Keratinocyte (primary cell): ENCODE data around the gene FNTB. TPM values are rescaled to one million over a fixed set of nuclear protein-coding genes. Genes with fewer than 3 reads are reported as not detected.

Experiments used
- DNase-seq: peaks from one replicate; pipeline ENCODE4 v3.0.0-alpha.2; 2011; ENCODE audit warnings: low read depth, missing footprints, low spot score
- FAIRE-seq: peaks from 2 replicates; lab custom pipeline; 2011; peaks lifted over from hg19 to GRCh38; lab: Jason Lieb, UNC
- H2AFZ ChIP-seq: 2 replicates; pipeline ENCODE4 v1.6.0; 2012; ENCODE audit warnings: low read length, control low read depth, inconsistent platforms; ENCODE audit not compliant: control insufficient read depth
- H3K27ac ChIP-seq: 2 replicates; pipeline ENCODE4 v1.5.1; 2011; ENCODE audit warnings: low read length; ENCODE audit not compliant: control insufficient read depth, insufficient read depth
- H3K27me3 ChIP-seq: 3 replicates; pipeline ENCODE4 v1.6.0; 2011; ENCODE audit warnings: low read length; ENCODE audit not compliant: control insufficient read depth, insufficient read depth; ENCODE audit errors: extremely low read depth
- H3K36me3 ChIP-seq, 2 experiments: 2 replicates in 1 of 2; 3 replicates in 1 of 2; pipeline ENCODE4 v1.5.1; 2011; ENCODE audit warnings: low read length in 2 of 2, mild to moderate bottlenecking in 1 of 2; ENCODE audit not compliant: control insufficient read depth in 2 of 2, insufficient read depth in 2 of 2; ENCODE audit errors: extremely low read depth in 1 of 2
- H3K4me1 ChIP-seq: 3 replicates; pipeline ENCODE4 v1.5.1; 2011; ENCODE audit warnings: low read length; ENCODE audit not compliant: control insufficient read depth, insufficient read depth; ENCODE audit errors: extremely low read depth
- H3K4me2 ChIP-seq: 3 replicates; pipeline ENCODE4 v1.6.0; 2011; ENCODE audit warnings: low read depth, low read length; ENCODE audit not compliant: control insufficient read depth, insufficient read depth; ENCODE audit errors: extremely low read depth
- H3K4me3 ChIP-seq, 3 experiments: fragments of 200-600 bp in 1 of 3; sonication (generic) in 1 of 3; 2 replicates in 2 of 3; 3 replicates in 1 of 3; pipeline ENCODE4 v1.5.1; 2011 to 2016; ENCODE audit warnings: low read length in 3 of 3, mild to moderate bottlenecking in 3 of 3, control low read depth in 2 of 3, inconsistent platforms in 1 of 3, low read depth in 1 of 3, mixed read lengths in 1 of 3, mixed run types in 1 of 3, moderate library complexity in 1 of 3; ENCODE audit not compliant: control insufficient read depth in 2 of 3, insufficient read depth in 2 of 3; ENCODE audit errors: extremely low read depth in 1 of 3
- H3K79me2 ChIP-seq: 2 replicates; pipeline ENCODE4 v1.6.0; 2012; ENCODE audit warnings: low read length; ENCODE audit not compliant: control insufficient read depth, insufficient read depth
- H3K9ac ChIP-seq: 3 replicates; pipeline ENCODE4 v1.6.0; 2011; ENCODE audit warnings: low read length; ENCODE audit not compliant: control insufficient read depth, insufficient read depth; ENCODE audit errors: extremely low read depth
- H3K9me1 ChIP-seq: 3 replicates; pipeline ENCODE4 v1.6.0; 2011; ENCODE audit warnings: low read length; ENCODE audit not compliant: control insufficient read depth, insufficient read depth; ENCODE audit errors: extremely low read depth
- H3K9me3 ChIP-seq: 2 replicates; pipeline ENCODE4 v1.5.1; 2012; ENCODE audit warnings: low read depth, low read length; ENCODE audit not compliant: control insufficient read depth
- H4K20me1 ChIP-seq: 3 replicates; pipeline ENCODE4 v1.6.0; 2011; ENCODE audit warnings: low read length; ENCODE audit not compliant: control insufficient read depth, insufficient read depth; ENCODE audit errors: extremely low read depth
- EZH2 ChIP-seq: IDR thresholded peaks from one replicate; pipeline ENCODE4 v1.6.1; 2012; ENCODE audit warnings: inconsistent platforms, mild to moderate bottlenecking, low read length, moderate library complexity
- dilution Hi-C: fragments of 300-500 bp; cut with MboI; formaldehyde crosslinking; loops from one replicate; pipeline ENCODE4 v1.7.0; 2020; ENCODE audit warnings: low sequenced_read_pairs; ENCODE audit not compliant: extremely low pct_ligation_motif_present
- polyA minus RNA-seq, 3 experiments: library from RNA; depleted of rRNA, polyadenylated mRNA; stranded (reverse); fragments of >200 nt; gene quantifications; 1 replicate in 1 of 3; 2 replicates in 1 of 3; 3 replicates in 1 of 3; pipeline ENCODE4 v1.2.3, GENCODE V29; 2011
- polyA plus RNA-seq, 5 experiments: library from polyadenylated mRNA; depleted of rRNA in 3 of 5; stranded (reverse) in 3 of 5; stranded (forward) in 1 of 5; unstranded in 1 of 5; fragments of >200 nt; gene quantifications; 1 replicate in 1 of 5; 2 replicates in 3 of 5; 3 replicates in 1 of 5; pipeline versions ENCODE4 v1.2.1 to v1.2.3, GENCODE V29; 2011 to 2012; ENCODE audit warnings: missing spikeins in 2 of 5, low read depth in 1 of 5, low replicate concordance in 1 of 5
- TF ChIP-seq, protein P1 (sequence below), 3 experiments: IDR thresholded peaks in 1 of 3; conservative IDR thresholded peaks in 1 of 3; optimal IDR thresholded peaks in 1 of 3; 2 replicates in 2 of 3; 3 replicates in 1 of 3; pipeline versions ENCODE3 to v1.5.1; 2011; ENCODE audit warnings: low read length in 3 of 3, mild to moderate bottlenecking in 3 of 3, moderate library complexity in 2 of 3, control low read depth in 1 of 3, inconsistent platforms in 1 of 3; ENCODE audit not compliant: insufficient read depth in 2 of 3; ENCODE audit errors: extremely low read depth in 1 of 3

The FNTB gene, protein sequence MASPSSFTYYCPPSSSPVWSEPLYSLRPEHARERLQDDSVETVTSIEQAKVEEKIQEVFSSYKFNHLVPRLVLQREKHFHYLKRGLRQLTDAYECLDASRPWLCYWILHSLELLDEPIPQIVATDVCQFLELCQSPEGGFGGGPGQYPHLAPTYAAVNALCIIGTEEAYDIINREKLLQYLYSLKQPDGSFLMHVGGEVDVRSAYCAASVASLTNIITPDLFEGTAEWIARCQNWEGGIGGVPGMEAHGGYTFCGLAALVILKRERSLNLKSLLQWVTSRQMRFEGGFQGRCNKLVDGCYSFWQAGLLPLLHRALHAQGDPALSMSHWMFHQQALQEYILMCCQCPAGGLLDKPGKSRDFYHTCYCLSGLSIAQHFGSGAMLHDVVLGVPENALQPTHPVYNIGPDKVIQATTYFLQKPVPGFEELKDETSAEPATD
- polyA plus RNA-seq, result 10.1 to 16.3 TPM (median 13.7 TPM) in 3 replicates
- 2.1 TPM for polyA plus RNA-seq (2011; ENCODE audit: low read depth)
- 8.9 and 9.0 TPM in 2 replicates for polyA plus RNA-seq (2011; cell fraction: cytosol; rRNA removed)
- 18.6 and 21.9 TPM in 2 replicates for polyA plus RNA-seq (2011; cell fraction: nucleus; rRNA removed)
- polyA plus RNA-seq (2012; ENCODE audit: low replicate concordance), result 10.6 and 14.4 TPM in 2 replicates
- 17.9 to 52.5 TPM (median 24.5 TPM) in 3 replicates for polyA minus RNA-seq
- polyA minus RNA-seq (2011; cell fraction: cytosol; rRNA and poly(A)+ RNA removed), result 13.6 TPM
- 9.3 and 18.4 TPM in 2 replicates for polyA minus RNA-seq (2011; cell fraction: nucleus; rRNA and poly(A)+ RNA removed)

DNA sequence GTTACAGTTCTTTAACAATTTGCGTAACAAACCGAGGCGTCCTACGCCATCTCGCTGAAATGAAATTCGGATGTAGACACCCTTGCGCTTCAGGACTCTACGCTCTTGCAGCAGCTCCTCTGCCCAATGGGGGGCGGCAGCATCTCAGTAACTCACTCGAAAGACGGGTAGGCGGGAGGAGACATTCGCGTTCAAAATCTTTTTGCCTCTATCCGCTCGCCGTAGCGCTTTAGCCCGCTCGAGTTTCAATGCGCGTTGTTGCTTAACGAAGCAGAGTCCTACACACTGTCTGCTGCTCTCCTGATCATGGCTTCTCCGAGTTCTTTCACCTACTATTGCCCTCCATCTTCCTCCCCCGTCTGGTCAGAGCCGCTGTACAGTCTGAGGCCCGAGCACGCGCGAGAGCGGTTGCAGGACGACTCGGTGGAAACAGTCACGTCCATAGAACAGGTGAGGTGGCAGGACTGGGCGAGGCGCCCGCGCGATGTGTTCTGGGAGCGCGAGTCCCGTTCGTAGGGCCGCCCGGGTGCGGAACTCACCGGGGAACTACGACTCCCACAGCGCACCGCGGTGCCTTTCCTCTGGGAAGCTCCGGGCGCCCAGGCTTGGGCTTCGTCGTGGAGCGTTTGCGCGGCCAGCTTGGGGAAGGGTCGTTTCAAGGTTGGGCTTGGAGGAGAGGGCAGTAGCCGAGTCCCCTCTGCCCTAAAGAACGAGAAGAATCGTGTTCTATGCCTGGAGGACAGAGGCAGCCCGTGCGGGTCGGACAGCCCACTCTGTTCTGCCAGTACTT lies at the start of gene FNTB:
Gene FNTB (plus strand): TSS at position 248 of the 790 bp plus-strand sequence. CDS start 59 bp downstream, at position 307.
- dilution Hi-C loops, result no loop called here
- Histone ChIP-seq H3K27ac (peak within 1 kb of the TSS; percentile 93), H3K79me2 (peaks cover 28% of the 10 kb centered on the region), H3K27me3 (no peaks in the 10 kb centered on the region), H4K20me1 (no peaks in the 10 kb centered on the region), H3K9me3 (no peaks in the 10 kb centered on the region), H3K4me2 (peak within 1 kb of the TSS; percentile 90), H3K9ac (peak within 1 kb of the TSS; percentile 97), H3K36me3 (no peaks in the 10 kb centered on the region), H3K4me3 (peak within 1 kb of the TSS; percentile 62 to 99 (median 93)), H3K4me1 (peaks cover 11% of the 10 kb centered on the region), H3K9me1 (no peaks in the 10 kb centered on the region), H2AFZ (peak within 1 kb of the TSS; percentile 100)
- FAIRE-seq, result peak; percentile 63
- TF ChIP-seq EZH2, result no peak
- TF ChIP-seq, protein P1, sequence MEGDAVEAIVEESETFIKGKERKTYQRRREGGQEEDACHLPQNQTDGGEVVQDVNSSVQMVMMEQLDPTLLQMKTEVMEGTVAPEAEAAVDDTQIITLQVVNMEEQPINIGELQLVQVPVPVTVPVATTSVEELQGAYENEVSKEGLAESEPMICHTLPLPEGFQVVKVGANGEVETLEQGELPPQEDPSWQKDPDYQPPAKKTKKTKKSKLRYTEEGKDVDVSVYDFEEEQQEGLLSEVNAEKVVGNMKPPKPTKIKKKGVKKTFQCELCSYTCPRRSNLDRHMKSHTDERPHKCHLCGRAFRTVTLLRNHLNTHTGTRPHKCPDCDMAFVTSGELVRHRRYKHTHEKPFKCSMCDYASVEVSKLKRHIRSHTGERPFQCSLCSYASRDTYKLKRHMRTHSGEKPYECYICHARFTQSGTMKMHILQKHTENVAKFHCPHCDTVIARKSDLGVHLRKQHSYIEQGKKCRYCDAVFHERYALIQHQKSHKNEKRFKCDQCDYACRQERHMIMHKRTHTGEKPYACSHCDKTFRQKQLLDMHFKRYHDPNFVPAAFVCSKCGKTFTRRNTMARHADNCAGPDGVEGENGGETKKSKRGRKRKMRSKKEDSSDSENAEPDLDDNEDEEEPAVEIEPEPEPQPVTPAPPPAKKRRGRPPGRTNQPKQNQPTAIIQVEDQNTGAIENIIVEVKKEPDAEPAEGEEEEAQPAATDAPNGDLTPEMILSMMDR (optimal IDR thresholded peaks at IDR 0.05 in 1 of 3, IDR thresholded peaks at IDR 0.05 in 1 of 3, conservative IDR thresholded peaks at IDR 0.05 in 1 of 3; ENCODE audit: extremely low read depth in 1 of 3, insufficient read depth in 2 of 3, low read length in 3 of 3), result peak; percentile 86 to 98 (median 98)
- peak; percentile 58 for DNase-seq

DNA sequence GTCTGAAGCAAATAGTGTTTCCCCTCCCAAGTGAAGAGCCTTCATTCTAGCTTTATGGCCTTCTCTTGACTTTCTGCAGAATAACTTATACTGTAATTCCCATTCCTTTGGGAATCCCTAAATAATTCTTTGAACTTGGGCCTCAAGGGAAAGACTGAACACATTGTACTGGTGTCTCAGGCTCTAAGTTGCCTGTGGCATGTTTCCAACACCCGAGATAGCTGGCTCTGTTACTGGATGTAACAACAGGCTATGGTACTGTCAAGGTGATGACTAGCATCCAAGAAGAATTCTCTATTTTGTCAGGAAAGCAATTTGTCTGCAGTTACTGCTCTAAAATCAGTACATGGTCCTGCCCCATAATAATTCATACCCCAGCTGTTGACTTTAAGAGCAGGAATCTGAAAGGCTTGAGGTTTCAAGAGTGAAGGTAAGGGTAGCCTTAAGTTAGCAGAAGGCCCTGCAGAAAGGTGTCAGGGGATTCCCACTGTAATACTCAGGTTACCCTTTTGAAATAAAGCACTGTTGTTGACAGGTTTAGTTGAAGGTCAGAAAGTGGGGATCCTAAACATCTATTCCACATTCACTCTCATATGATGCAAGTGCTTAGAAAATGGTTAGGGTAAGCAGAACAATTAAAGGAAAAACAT lies 49.4 kb upstream of the FNTB start:
- no peak for FAIRE-seq

More for the DNA sequence above, 49.4 kb upstream of the FNTB start:
- H2AFZ ChIP-seq, result no peak overlapping the region
- H3K4me2 ChIP-seq, result no peak overlapping the region
- dilution Hi-C loops, result no loop called here
- H3K27ac ChIP-seq, result no peak overlapping the region
- no peaks in the 10 kb centered on the region for H3K9me3 ChIP-seq
- no peaks in the 10 kb centered on the region for H3K27me3 ChIP-seq
- peaks cover 3 to 11% of the 10 kb centered on the region in 2 experiments for H3K36me3 ChIP-seq
- no peaks in the 10 kb centered on the region for H3K9me1 ChIP-seq
- H3K9ac ChIP-seq, result no peak overlapping the region
- no peak overlapping the region for H3K4me3 ChIP-seq
- TF ChIP-seq EZH2, result no peak
- TF ChIP-seq, protein P1 (optimal IDR thresholded peaks at IDR 0.05 in 1 of 3, IDR thresholded peaks at IDR 0.05 in 1 of 3, conservative IDR thresholded peaks at IDR 0.05 in 1 of 3; ENCODE audit: extremely low read depth in 1 of 3, insufficient read depth in 2 of 3, low read length in 3 of 3), result no peak
- H3K79me2 ChIP-seq, result peaks cover 1% of the 10 kb centered on the region
- H3K4me1 ChIP-seq, result peaks cover 5% of the 10 kb centered on the region
- H4K20me1 ChIP-seq, result no peaks in the 10 kb centered on the region
- DNase-seq, result no peak
